CD4-positive, alpha-beta T cell (primary cell): ENCODE results near the gene STBD1. TPM values are rescaled to one million over a fixed set of nuclear protein-coding genes. Genes with fewer than 3 reads are reported as not detected.

Experiments used
- ATAC-seq: fragments of 200-7000 bp; cut with Tn5 transposase; one replicate; pipeline ENCODE4 v1.10.0; 2022; ENCODE audit warnings: mild to moderate bottlenecking; ENCODE audit not compliant: poor library complexity
- CTCF ChIA-PET: fragments of 350-600 bp; sonication (Branson Sonifier 250); formaldehyde crosslinking; loops from one replicate; lab custom pipeline; 2021; ENCODE audit warnings: antibody characterized with exemption, inconsistent platforms; lab: Charles Lee
- POLR2A ChIA-PET: fragments of 350-600 bp; sonication (Branson Sonifier 250); formaldehyde crosslinking; loops from one replicate; lab custom pipeline; 2021; ENCODE audit warnings: antibody characterized with exemption, inconsistent platforms; lab: Charles Lee
- DNase-seq, 14 experiments: peaks; one replicate each; pipeline ENCODE4 v3.0.0-alpha.2; 2013 to 2020; ENCODE audit warnings: mixed read lengths in 2 of 14
- H3K27ac ChIP-seq, 2 donors: one replicate each; pipeline versions ENCODE4 v1.5.1 to v1.7.0; 2013; ENCODE audit warnings: low read length in 2 of 2, low read depth in 1 of 2, mild to moderate bottlenecking in 1 of 2
- H3K27me3 ChIP-seq, 2 experiments: 1 replicate in 1 of 2; 2 replicates in 1 of 2; pipeline versions ENCODE4 v1.6.1 to v1.7.0; 2013; ENCODE audit warnings: low read length in 2 of 2, control low read depth in 1 of 2, mild to moderate bottlenecking in 1 of 2, moderate library complexity in 1 of 2; ENCODE audit not compliant: insufficient read depth in 2 of 2, control insufficient read depth in 1 of 2
- H3K36me3 ChIP-seq: one replicate; pipeline ENCODE4 v1.6.1; 2013; ENCODE audit warnings: low read length, control low read depth; ENCODE audit not compliant: insufficient read depth
- H3K4me1 ChIP-seq: one replicate; pipeline ENCODE4 v1.6.1; 2013; ENCODE audit warnings: low read length, control low read depth; ENCODE audit not compliant: insufficient read depth
- H3K4me3 ChIP-seq: one replicate; pipeline ENCODE4 v1.5.1; 2013; ENCODE audit warnings: mild to moderate bottlenecking, low read length, moderate library complexity
- H3K9me3 ChIP-seq, 2 experiments: 1 replicate in 1 of 2; 2 replicates in 1 of 2; pipeline versions ENCODE4 v1.6.1 to v1.7.0; 2013; ENCODE audit warnings: low read length in 2 of 2, mild to moderate bottlenecking in 2 of 2, control low read depth in 1 of 2, moderate library complexity in 1 of 2; ENCODE audit not compliant: control insufficient read depth in 1 of 2, insufficient read depth in 1 of 2
- H3K27ac Mint-ChIP-seq: one replicate; pipeline ENCODE4 v1.8.0; 2020; ENCODE audit warnings: mixed read lengths
- H3K27me3 Mint-ChIP-seq: one replicate; pipeline ENCODE4 v1.8.0; 2021; ENCODE audit warnings: mixed read lengths
- H3K36me3 Mint-ChIP-seq: one replicate; pipeline ENCODE4 v1.8.0; 2021; ENCODE audit warnings: low read depth, mixed read lengths
- H3K4me1 Mint-ChIP-seq: one replicate; pipeline ENCODE4 v1.8.0; 2021; ENCODE audit warnings: low read depth, mixed read lengths
- H3K4me3 Mint-ChIP-seq: one replicate; pipeline ENCODE4 v1.8.0; 2020; ENCODE audit warnings: mild to moderate bottlenecking, mixed read lengths
- H3K9me3 Mint-ChIP-seq: one replicate; pipeline ENCODE4 v1.8.0; 2020; ENCODE audit warnings: mixed read lengths
- intact Hi-C, 2 experiments: fragments of 100-400 bp; cut with DNase I in 1 of 2; cut with micrococcal nuclease in 1 of 2; formaldehyde crosslinking; loops; one replicate each; pipeline versions ENCODE4 v1.15.1 to v1.9.0; 2023 to 2025; cut with DNase I, micrococcal nuclease
- total RNA-seq, 174 experiments: library from RNA in 2 of 174; stranded (reverse) in 2 of 174; gene quantifications; one replicate each; pipeline ENCODE4 v1.2.3 and lab custom pipeline; 2021 to 2026
- TF ChIP-seq, protein P1 (sequence below): fragments of 200-600 bp; IDR thresholded peaks from one replicate; pipeline ENCODE4 v1.8.0; 2022; ENCODE audit warnings: antibody characterized with exemption, mild to moderate bottlenecking

The STBD1 gene
- total RNA-seq, 2 experiments from 2014 or later = 0.11 TPM; not detected in 1

GRCh38 chr4:76342191-76342590, 35.7 kb downstream of the STBD1 start:
- no peaks in the 10 kb centered on the region for H3K4me1 ChIP-seq
- no peak for ATAC-seq
- intact Hi-C loops = no loop called here
- no peaks in the 10 kb centered on the region for H3K36me3 ChIP-seq
- no peak overlapping the region for H3K27ac Mint-ChIP-seq
- H3K4me3 ChIP-seq = no peak overlapping the region
- no peak overlapping the region for H3K27ac ChIP-seq
- no peaks in the 10 kb centered on the region for H3K4me1 Mint-ChIP-seq
- no peak for DNase-seq
- ChIA-PET CTCF (no interaction called here), POLR2A (no interaction called here)
- H3K4me3 Mint-ChIP-seq = no peak overlapping the region
- no peaks in the 10 kb centered on the region for H3K36me3 Mint-ChIP-seq
- no peaks in the 10 kb centered on the region for H3K9me3 ChIP-seq
- TF ChIP-seq, protein P1, sequence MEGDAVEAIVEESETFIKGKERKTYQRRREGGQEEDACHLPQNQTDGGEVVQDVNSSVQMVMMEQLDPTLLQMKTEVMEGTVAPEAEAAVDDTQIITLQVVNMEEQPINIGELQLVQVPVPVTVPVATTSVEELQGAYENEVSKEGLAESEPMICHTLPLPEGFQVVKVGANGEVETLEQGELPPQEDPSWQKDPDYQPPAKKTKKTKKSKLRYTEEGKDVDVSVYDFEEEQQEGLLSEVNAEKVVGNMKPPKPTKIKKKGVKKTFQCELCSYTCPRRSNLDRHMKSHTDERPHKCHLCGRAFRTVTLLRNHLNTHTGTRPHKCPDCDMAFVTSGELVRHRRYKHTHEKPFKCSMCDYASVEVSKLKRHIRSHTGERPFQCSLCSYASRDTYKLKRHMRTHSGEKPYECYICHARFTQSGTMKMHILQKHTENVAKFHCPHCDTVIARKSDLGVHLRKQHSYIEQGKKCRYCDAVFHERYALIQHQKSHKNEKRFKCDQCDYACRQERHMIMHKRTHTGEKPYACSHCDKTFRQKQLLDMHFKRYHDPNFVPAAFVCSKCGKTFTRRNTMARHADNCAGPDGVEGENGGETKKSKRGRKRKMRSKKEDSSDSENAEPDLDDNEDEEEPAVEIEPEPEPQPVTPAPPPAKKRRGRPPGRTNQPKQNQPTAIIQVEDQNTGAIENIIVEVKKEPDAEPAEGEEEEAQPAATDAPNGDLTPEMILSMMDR = no peak
- peaks cover 15% of the 10 kb centered on the region for H3K27me3 Mint-ChIP-seq
- H3K27me3 ChIP-seq = no peaks in the 10 kb centered on the region
- peaks cover 4% of the 10 kb centered on the region for H3K9me3 Mint-ChIP-seq

DNA sequence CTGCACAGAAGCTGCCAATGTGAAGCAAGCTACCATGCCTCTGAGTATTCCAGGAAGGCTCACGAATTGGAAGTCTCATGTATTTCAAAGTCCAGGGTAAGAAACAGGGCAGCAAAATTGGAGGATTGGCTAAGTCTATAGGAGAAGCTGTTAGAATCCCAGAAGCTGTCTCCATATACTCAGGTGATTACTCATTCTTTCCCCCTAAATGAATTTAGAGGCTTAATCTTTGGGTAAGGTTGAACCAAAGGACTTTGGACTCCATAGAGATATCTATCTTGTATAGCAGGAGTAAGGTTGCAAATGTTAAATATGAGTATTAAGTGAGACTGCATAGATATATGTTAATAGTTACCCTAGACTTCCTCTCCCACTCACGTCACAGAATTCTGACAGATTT, 36.3 kb downstream of the STBD1 start:
- ChIA-PET CTCF (no interaction called here), POLR2A (interaction anchor here (0.7 kb wide), 1 partner anchor 158 kb away, joined by 3 read pairs; no protein-coding TSS in a partner anchor)
- no peaks in the 10 kb centered on the region for H3K4me1 Mint-ChIP-seq
- peaks cover 15% of the 10 kb centered on the region for H3K27me3 Mint-ChIP-seq
- ATAC-seq (no peak), DNase-seq (no peak)
- Histone ChIP-seq H3K4me3 (no peak overlapping the region), H3K27ac (no peak overlapping the region), H3K36me3 (no peaks in the 10 kb centered on the region), H3K4me1 (no peaks in the 10 kb centered on the region), H3K27me3 (no peaks in the 10 kb centered on the region), H3K9me3 (peaks cover 0 to under 1% of the 10 kb centered on the region in 2 experiments)
- intact Hi-C loops = no loop called here
- peaks cover 4% of the 10 kb centered on the region for H3K9me3 Mint-ChIP-seq
- no peaks in the 10 kb centered on the region for H3K36me3 Mint-ChIP-seq
- no peak overlapping the region for H3K4me3 Mint-ChIP-seq
- H3K27ac Mint-ChIP-seq = no peak overlapping the region
- TF ChIP-seq, protein P1 = no peak

DNA sequence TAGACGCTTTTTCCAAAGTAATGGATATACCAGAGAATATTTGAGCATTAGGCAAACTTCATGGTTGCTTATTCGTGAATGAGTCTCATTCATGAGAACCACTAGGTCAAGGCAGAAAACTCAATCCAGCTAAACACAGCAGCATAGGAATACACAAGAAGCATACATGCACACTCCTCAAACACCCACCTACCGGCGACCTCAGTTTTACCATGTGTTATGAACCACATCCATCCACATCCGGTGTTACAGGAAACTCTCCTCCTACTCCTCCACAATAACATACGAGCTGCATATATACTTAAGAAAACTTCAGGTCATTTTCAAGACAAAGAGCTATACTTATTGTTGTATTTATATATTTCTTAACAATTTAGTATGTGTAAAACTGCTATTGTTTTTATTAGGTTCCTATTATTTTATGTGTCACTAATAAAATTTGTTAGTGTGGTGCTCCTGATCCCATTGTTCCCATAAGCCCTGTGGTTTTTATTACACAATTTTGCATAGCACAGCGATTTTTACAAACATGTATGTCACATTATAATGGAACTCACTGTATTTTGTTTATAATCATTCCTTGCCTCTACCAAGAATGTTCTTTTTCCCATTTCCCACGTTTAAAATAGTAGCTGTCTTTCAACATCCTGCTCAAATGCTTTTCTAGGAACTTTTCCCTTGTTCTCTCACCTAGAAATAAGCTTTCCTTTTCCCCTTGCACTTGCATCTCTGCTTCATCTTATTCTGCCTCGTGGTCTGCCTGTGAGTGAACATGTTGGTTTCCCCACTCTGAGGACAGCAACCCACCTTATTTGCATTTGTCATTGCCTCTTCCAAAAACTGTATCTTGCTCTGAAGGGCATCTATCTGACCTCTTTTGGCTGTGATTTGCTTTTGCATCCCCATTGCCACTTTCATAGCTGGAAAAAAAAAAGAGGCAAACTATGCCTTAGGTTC, 48.3 kb downstream of the STBD1 start:
- Histone ChIP-seq H3K36me3 (no peaks in the 10 kb centered on the region), H3K9me3 (peaks cover 1 to 5% of the 10 kb centered on the region in 2 experiments), H3K27me3 (no peaks in the 10 kb centered on the region), H3K4me1 (no peaks in the 10 kb centered on the region), H3K4me3 (no peak overlapping the region), H3K27ac (no peak overlapping the region)
- ChIA-PET POLR2A (interaction anchor here (0.8 to 1.4 kb wide), 2 partner anchors 60 to 142 kb away, joined by 3 to 4 read pairs; no protein-coding TSS in a partner anchor), CTCF (no interaction called here)
- H3K27ac Mint-ChIP-seq = peak overlapping the region; percentile 16
- H3K36me3 Mint-ChIP-seq = no peaks in the 10 kb centered on the region
- peaks cover 16% of the 10 kb centered on the region for H3K4me1 Mint-ChIP-seq
- peaks cover 8% of the 10 kb centered on the region for H3K27me3 Mint-ChIP-seq
- H3K9me3 Mint-ChIP-seq = peaks cover 24% of the 10 kb centered on the region
- DNase-seq = peak in 6 of 14 experiments; percentile 5 to 73 (median 30)
- ATAC-seq = no peak
- intact Hi-C loops = no loop called here
- peak overlapping the region; percentile 21 for H3K4me3 Mint-ChIP-seq
- TF ChIP-seq, protein P1 = no peak
